ENCODE data around the gene DNAI1.
"Not testable (repeated sequence)": the region's sequence is repeated elsewhere in the genome, so short reads cannot be mapped to it uniquely, and the experiment has no call there.

Gene DNAI1

GRCh38 chr9:34522971-34523797 lies 64.6 kb downstream of the DNAI1 start, which contains the start of gene ENHO:
Gene ENHO (minus strand): TSS chr9:34522990. CDS start chr9:34521695, 1,295 bp downstream.
- no peak for TF ChIP-seq CTCF (IDR thresholded peaks at IDR 0.05; ENCODE audit: low read depth, low read length)
- peak; percentile 82 for DNase-seq (ENCODE audit: low read depth, low spot score)
- in situ Hi-C loops (cut with HindIII; ENCODE audit: low sequenced_read_pairs), result no loop called here
- peak within 1 kb of the TSS; percentile 21 for H3K4me3 ChIP-seq (ENCODE audit: low read depth, low read length)

GRCh38 chr9:34524349-34524748 lies 65.7 kb downstream of the DNAI1 start:
- in situ Hi-C loops (cut with HindIII; ENCODE audit: low sequenced_read_pairs), result no loop called here
- no peak overlapping the region for H3K4me3 ChIP-seq (ENCODE audit: low read depth, low read length)
- no peak for DNase-seq (ENCODE audit: low read depth, low spot score)
- no peak for TF ChIP-seq CTCF (IDR thresholded peaks at IDR 0.05; ENCODE audit: low read depth, low read length)

- in situ Hi-C loops (cut with HindIII; ENCODE audit: low sequenced_read_pairs), result no loop called here
- no peak overlapping the region for H3K4me3 ChIP-seq (ENCODE audit: low read depth, low read length)
- DNase-seq (ENCODE audit: low read depth, low spot score), result no peak
- TF ChIP-seq CTCF (IDR thresholded peaks at IDR 0.05; ENCODE audit: low read depth, low read length), result no peak
These were observed 67.4 kb downstream of the DNAI1 start for GRCh38 chr9:34526026-34526425.

GRCh38 chr9:34532041-34532440 lies 73.4 kb downstream of the DNAI1 start:
- H3K4me3 ChIP-seq (ENCODE audit: low read depth, low read length); in situ Hi-C loops (cut with HindIII; ENCODE audit: low sequenced_read_pairs); DNase-seq (ENCODE audit: low read depth, low spot score): not testable (repeated sequence)

- H3K4me3 ChIP-seq (ENCODE audit: low read depth, low read length), result no peak overlapping the region
- in situ Hi-C loops (cut with HindIII; ENCODE audit: low sequenced_read_pairs), result no loop called here
- DNase-seq (ENCODE audit: low read depth, low spot score), result no peak
These were observed 78.1 kb downstream of the DNAI1 start for GRCh38 chr9:34536685-34537084.

GRCh38 chr9:34540827-34541226 lies 82.2 kb downstream of the DNAI1 start:
- in situ Hi-C loops (cut with HindIII; ENCODE audit: low sequenced_read_pairs), result no loop called here

More at GRCh38 chr9:34536685-34537084, 78.1 kb downstream of the DNAI1 start:
- no peak for TF ChIP-seq CTCF (IDR thresholded peaks at IDR 0.05; ENCODE audit: low read depth, low read length)

More at GRCh38 chr9:34540827-34541226, 82.2 kb downstream of the DNAI1 start:
- no peak overlapping the region for H3K4me3 ChIP-seq (ENCODE audit: low read depth, low read length)
- peak; percentile 8 for DNase-seq (ENCODE audit: low read depth, low spot score)
- no peak for TF ChIP-seq CTCF (IDR thresholded peaks at IDR 0.05; ENCODE audit: low read depth, low read length)
